Body of pancreas (tissue), 4 donors: ENCODE results near the gene EGR1.

ENCODE experiments used
- POLR2A ChIP-seq, 3 donors: fragments of 450-650 bp; IDR thresholded peaks; one replicate each; pipeline ENCODE4 v1.6.1; 2016; ENCODE audit warnings: antibody characterized with exemption in 3 of 3, mild to moderate bottlenecking in 2 of 3
- TF ChIP-seq, protein P1 (sequence below), 7 experiments: fragments of 450-650 bp in 4 of 7; fragments of 200-600 bp in 3 of 7; sonication (generic) in 3 of 7; IDR thresholded peaks; one replicate each; pipeline ENCODE4 v1.5.1; 2016 to 2019; ENCODE audit warnings: antibody characterized with exemption in 7 of 7

- TF ChIP-seq POLR2A (IDR thresholded peaks at IDR 0.05): no peak
- TF ChIP-seq, protein P1, sequence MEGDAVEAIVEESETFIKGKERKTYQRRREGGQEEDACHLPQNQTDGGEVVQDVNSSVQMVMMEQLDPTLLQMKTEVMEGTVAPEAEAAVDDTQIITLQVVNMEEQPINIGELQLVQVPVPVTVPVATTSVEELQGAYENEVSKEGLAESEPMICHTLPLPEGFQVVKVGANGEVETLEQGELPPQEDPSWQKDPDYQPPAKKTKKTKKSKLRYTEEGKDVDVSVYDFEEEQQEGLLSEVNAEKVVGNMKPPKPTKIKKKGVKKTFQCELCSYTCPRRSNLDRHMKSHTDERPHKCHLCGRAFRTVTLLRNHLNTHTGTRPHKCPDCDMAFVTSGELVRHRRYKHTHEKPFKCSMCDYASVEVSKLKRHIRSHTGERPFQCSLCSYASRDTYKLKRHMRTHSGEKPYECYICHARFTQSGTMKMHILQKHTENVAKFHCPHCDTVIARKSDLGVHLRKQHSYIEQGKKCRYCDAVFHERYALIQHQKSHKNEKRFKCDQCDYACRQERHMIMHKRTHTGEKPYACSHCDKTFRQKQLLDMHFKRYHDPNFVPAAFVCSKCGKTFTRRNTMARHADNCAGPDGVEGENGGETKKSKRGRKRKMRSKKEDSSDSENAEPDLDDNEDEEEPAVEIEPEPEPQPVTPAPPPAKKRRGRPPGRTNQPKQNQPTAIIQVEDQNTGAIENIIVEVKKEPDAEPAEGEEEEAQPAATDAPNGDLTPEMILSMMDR (IDR thresholded peaks at IDR 0.05): no peak
These were observed 20.3 kb upstream of the EGR1 start for GRCh38 chr5:138444774-138445546.
